H9 (cell line): ENCODE measurements around the gene MMP2. TPM values are rescaled to one million over a fixed set of nuclear protein-coding genes. Genes with fewer than 3 reads are reported as not detected.

Source experiments
- DNase-seq: peaks from one replicate; pipeline ENCODE4 v3.0.0-alpha.2; 2017
- H2AFZ ChIP-seq: one replicate; pipeline ENCODE4 v1.6.1; 2013; ENCODE audit warnings: mild to moderate bottlenecking, low read length, control low read depth, moderate library complexity
- H2AK5ac ChIP-seq: 2 replicates; pipeline ENCODE4 v1.6.1; 2013; ENCODE audit warnings: low read length, control low read depth, mixed read lengths; ENCODE audit not compliant: insufficient read length
- H2BK120ac ChIP-seq: one replicate; pipeline ENCODE4 v1.6.1; 2013; ENCODE audit warnings: low read depth, mild to moderate bottlenecking, low read length, control low read depth, inconsistent platforms; ENCODE audit not compliant: poor library complexity, severe bottlenecking
- H2BK12ac ChIP-seq: 2 replicates; pipeline ENCODE4 v1.6.1; 2013; ENCODE audit warnings: low read length, control low read depth, mixed read lengths, low read depth; ENCODE audit not compliant: insufficient read length
- H2BK15ac ChIP-seq: 2 replicates; pipeline ENCODE4 v1.6.1; 2013; ENCODE audit warnings: low read depth, low read length, control low read depth
- H2BK20ac ChIP-seq: one replicate; pipeline ENCODE4 v1.6.1; 2013; ENCODE audit warnings: low read depth, mild to moderate bottlenecking, low read length, control low read depth, inconsistent platforms; ENCODE audit not compliant: poor library complexity, severe bottlenecking
- H2BK5ac ChIP-seq: 2 replicates; pipeline ENCODE4 v1.6.1; 2013; ENCODE audit warnings: low read length, control low read depth, mixed read lengths; ENCODE audit not compliant: insufficient read length
- H3K14ac ChIP-seq: 2 replicates; pipeline ENCODE4 v1.6.1; 2013; ENCODE audit warnings: low read length, control low read depth; ENCODE audit not compliant: insufficient read depth
- H3K18ac ChIP-seq: 2 replicates; pipeline ENCODE4 v1.6.1; 2013; ENCODE audit warnings: low read depth, mild to moderate bottlenecking, mixed read lengths, low read length, control low read depth; ENCODE audit not compliant: insufficient read length
- H3K23ac ChIP-seq: 2 replicates; pipeline ENCODE4 v1.6.1; 2013; ENCODE audit warnings: low read length, control low read depth, mixed read lengths, low read depth; ENCODE audit not compliant: insufficient read length
- H3K23me2 ChIP-seq: 2 replicates; pipeline ENCODE4 v1.6.1; 2013; ENCODE audit warnings: low read depth, mild to moderate bottlenecking, mixed read lengths, low read length, control low read depth; ENCODE audit not compliant: insufficient read length, poor library complexity, severe bottlenecking
- H3K27ac ChIP-seq: 2 replicates; pipeline ENCODE4 v1.5.1; 2013; ENCODE audit warnings: low read length, control low read depth, mixed read lengths, low read depth; ENCODE audit not compliant: insufficient read length
- H3K27me3 ChIP-seq: 2 replicates; pipeline ENCODE4 v1.6.1; 2013; ENCODE audit warnings: low read length, control low read depth, inconsistent platforms; ENCODE audit not compliant: insufficient read depth
- H3K4ac ChIP-seq: 2 replicates; pipeline ENCODE4 v1.6.1; 2013; ENCODE audit warnings: low read depth, mild to moderate bottlenecking, control low read depth, inconsistent platforms, low read length, moderate library complexity
- H3K4me1 ChIP-seq: 2 replicates; pipeline ENCODE4 v1.6.1; 2013; ENCODE audit warnings: low read length, control low read depth, inconsistent platforms; ENCODE audit not compliant: insufficient read depth
- H3K4me2 ChIP-seq: 2 replicates; pipeline ENCODE4 v1.6.1; 2013; ENCODE audit warnings: low read length, control low read depth, mixed read lengths; ENCODE audit not compliant: insufficient read length, insufficient read depth
- H3K56ac ChIP-seq: 2 replicates; pipeline ENCODE4 v1.6.1; 2013; ENCODE audit warnings: low read depth, mild to moderate bottlenecking, mixed read lengths, low read length, control low read depth; ENCODE audit not compliant: insufficient read length
- H3K79me1 ChIP-seq: 2 replicates; pipeline ENCODE4 v1.6.1; 2013; ENCODE audit warnings: low read depth, mild to moderate bottlenecking, moderate library complexity, low read length, control low read depth, inconsistent platforms; ENCODE audit not compliant: insufficient read depth, poor library complexity, severe bottlenecking
- H3K79me2 ChIP-seq: 2 replicates; pipeline ENCODE4 v1.6.1; 2013; ENCODE audit warnings: low read length, control low read depth, inconsistent platforms; ENCODE audit not compliant: insufficient read depth
- H3K9ac ChIP-seq: 2 replicates; pipeline ENCODE4 v1.6.1; 2013; ENCODE audit warnings: low read length, control low read depth, mixed read lengths; ENCODE audit not compliant: insufficient read length; ENCODE audit errors: extremely low read depth
- H3K9me3 ChIP-seq: one replicate; pipeline ENCODE4 v1.6.1; 2013; ENCODE audit warnings: low read depth, low read length, inconsistent platforms; ENCODE audit not compliant: control insufficient read depth
- H3T11ph ChIP-seq: one replicate; pipeline ENCODE4 v1.6.1; 2013; ENCODE audit warnings: mild to moderate bottlenecking, low read length, control low read depth, inconsistent platforms
- H4K20me1 ChIP-seq: one replicate; pipeline ENCODE4 v1.6.1; 2013; ENCODE audit not compliant: control insufficient read depth, insufficient read length, insufficient read depth
- H4K5ac ChIP-seq: 2 replicates; pipeline ENCODE4 v1.6.1; 2013; ENCODE audit warnings: low read depth, mild to moderate bottlenecking, mixed read lengths, low read length, control low read depth; ENCODE audit not compliant: insufficient read length
- H4K8ac ChIP-seq: replicated peaks from 2 replicates; pipeline ENCODE4 v1.6.1; 2013; ENCODE audit warnings: low read length, control low read depth, mixed read lengths, low read depth; ENCODE audit not compliant: insufficient read length
- H4K91ac ChIP-seq: 2 replicates; pipeline ENCODE4 v1.6.1; 2013; ENCODE audit warnings: low read depth, mild to moderate bottlenecking, moderate library complexity, mixed read lengths, low read length, control low read depth; ENCODE audit not compliant: insufficient read length
- H3K27ac Mint-ChIP-seq, 3 experiments: 2 replicates in 2 of 3; 3 replicates in 1 of 3; pipeline ENCODE4 v1.8.0; 2020 to 2021; ENCODE audit warnings: mixed read lengths in 3 of 3, mild to moderate bottlenecking in 1 of 3, moderate library complexity in 1 of 3
- H3K27me3 Mint-ChIP-seq: 2 replicates; pipeline ENCODE4 v1.8.0; 2021; ENCODE audit warnings: low read depth, mild to moderate bottlenecking, moderate library complexity, mixed read lengths
- H3K36me3 Mint-ChIP-seq, 3 experiments: 2 replicates in 2 of 3; 3 replicates in 1 of 3; pipeline ENCODE4 v1.8.0; 2020 to 2021; ENCODE audit warnings: low read depth in 3 of 3, mixed read lengths in 3 of 3; ENCODE audit not compliant: insufficient read depth in 1 of 3
- H3K4me1 Mint-ChIP-seq, 2 experiments: 2 replicates each; pipeline ENCODE4 v1.8.0; 2020; ENCODE audit warnings: mixed read lengths in 2 of 2
- H3K4me3 Mint-ChIP-seq, 2 experiments: 2 replicates in 1 of 2; 3 replicates in 1 of 2; pipeline ENCODE4 v1.8.0; 2020 to 2021; ENCODE audit warnings: mild to moderate bottlenecking in 2 of 2, mixed read lengths in 2 of 2, moderate library complexity in 1 of 2
- H3K9me3 Mint-ChIP-seq, 2 experiments: 2 replicates in 1 of 2; 3 replicates in 1 of 2; pipeline ENCODE4 v1.8.0; 2020; ENCODE audit warnings: mild to moderate bottlenecking in 2 of 2, mixed read lengths in 2 of 2, moderate library complexity in 1 of 2
- WGBS: extraction: QIAGEN DNeasy Blood & Tissue Kit; methylation state at CpG from one replicate; pipeline ENCODE4 v1.1.7; 2013; ENCODE audit warnings: missing lambda C conversion rate, low lambda C conversion rate, mixed read lengths; ENCODE audit not compliant: insufficient read length; ENCODE audit errors: extremely low coverage; 5-methylcytosine and 5-hydroxymethylcytosine counted together
- total RNA-seq: library from RNA; stranded (reverse); gene quantifications from 2 replicates; pipeline ENCODE4 v1.2.1, GENCODE V29; 2021
- TF ChIP-seq, protein P1 (sequence below): fragments of 200-600 bp; sonication (generic); conservative IDR thresholded peaks from 3 replicates; pipeline ENCODE4 v1.8.0; 2021; ENCODE audit warnings: antibody characterized with exemption, mild to moderate bottlenecking

MMP2 gene
- total RNA-seq, 1 experiment from 2014 or later, result 23.1 TPM

DNA sequence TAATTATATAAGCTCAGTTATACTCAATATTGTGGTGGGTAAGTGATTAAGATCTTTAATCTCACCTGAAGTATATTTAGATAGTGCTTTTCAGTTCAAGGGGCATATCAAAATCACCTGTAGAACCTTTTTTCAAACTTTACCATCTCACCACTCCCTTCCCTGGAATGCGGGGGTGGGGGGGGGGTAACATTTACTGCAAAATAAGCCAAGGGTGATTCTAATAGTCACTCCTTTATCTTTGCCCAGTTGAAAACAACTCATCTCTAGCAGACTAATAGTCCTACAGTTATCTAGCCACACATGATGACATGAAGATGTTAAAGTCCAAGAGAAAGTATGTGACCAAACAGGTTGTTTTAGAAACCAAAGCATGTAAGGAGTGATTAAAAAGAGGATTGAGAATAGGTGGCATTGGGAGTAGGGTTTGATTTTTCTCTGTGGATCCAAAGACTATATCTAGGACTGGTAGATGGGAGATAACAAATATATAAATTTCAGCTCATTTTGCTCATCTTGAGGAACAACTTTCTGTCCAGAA is 51.4 kb downstream of the MMP2 start:
- Histone ChIP-seq H3K27ac (no peak overlapping the region), H2BK5ac (no peak overlapping the region), H3K23ac (no peak overlapping the region), H4K8ac (no peak overlapping the region), H3K23me2 (no peaks in the 10 kb centered on the region), H3K18ac (no peak overlapping the region), H3K79me1 (no peaks in the 10 kb centered on the region), H3K56ac (no peak overlapping the region), H2AFZ (no peak overlapping the region), H3K4me1 (no peaks in the 10 kb centered on the region), H4K91ac (no peak overlapping the region), H3K9ac (no peak overlapping the region), H3K14ac (no peak overlapping the region), H2BK20ac (no peak overlapping the region), H2BK120ac (no peak overlapping the region), H3T11ph (no peak overlapping the region), H2BK12ac (no peak overlapping the region), H2AK5ac (no peak overlapping the region), H4K20me1 (no peaks in the 10 kb centered on the region), H3K79me2 (no peaks in the 10 kb centered on the region), H3K4ac (no peak overlapping the region), H3K27me3 (no peaks in the 10 kb centered on the region), H3K4me2 (no peak overlapping the region), H3K9me3 (no peaks in the 10 kb centered on the region), H4K5ac (no peak overlapping the region), H2BK15ac (no peak overlapping the region)
- TF ChIP-seq, protein P1, sequence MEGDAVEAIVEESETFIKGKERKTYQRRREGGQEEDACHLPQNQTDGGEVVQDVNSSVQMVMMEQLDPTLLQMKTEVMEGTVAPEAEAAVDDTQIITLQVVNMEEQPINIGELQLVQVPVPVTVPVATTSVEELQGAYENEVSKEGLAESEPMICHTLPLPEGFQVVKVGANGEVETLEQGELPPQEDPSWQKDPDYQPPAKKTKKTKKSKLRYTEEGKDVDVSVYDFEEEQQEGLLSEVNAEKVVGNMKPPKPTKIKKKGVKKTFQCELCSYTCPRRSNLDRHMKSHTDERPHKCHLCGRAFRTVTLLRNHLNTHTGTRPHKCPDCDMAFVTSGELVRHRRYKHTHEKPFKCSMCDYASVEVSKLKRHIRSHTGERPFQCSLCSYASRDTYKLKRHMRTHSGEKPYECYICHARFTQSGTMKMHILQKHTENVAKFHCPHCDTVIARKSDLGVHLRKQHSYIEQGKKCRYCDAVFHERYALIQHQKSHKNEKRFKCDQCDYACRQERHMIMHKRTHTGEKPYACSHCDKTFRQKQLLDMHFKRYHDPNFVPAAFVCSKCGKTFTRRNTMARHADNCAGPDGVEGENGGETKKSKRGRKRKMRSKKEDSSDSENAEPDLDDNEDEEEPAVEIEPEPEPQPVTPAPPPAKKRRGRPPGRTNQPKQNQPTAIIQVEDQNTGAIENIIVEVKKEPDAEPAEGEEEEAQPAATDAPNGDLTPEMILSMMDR, result no peak
- Mint-ChIP-seq H3K27ac (no peak overlapping the region), H3K27me3 (no peaks in the 10 kb centered on the region), H3K36me3 (peaks cover 0 to 2% (median 0%) of the 10 kb centered on the region in 3 experiments; a peak in 3 of 7 replicates), H3K4me3 (no peak overlapping the region), H3K4me1 (no peaks in the 10 kb centered on the region), H3K9me3 (no peaks in the 10 kb centered on the region)
- no peak for DNase-seq
- no CpG with 5 or more reads among the region's 1 CpG for WGBS
